ENCODE data around the gene PHTF1.
"Not testable (repeated sequence)": the region's sequence is repeated elsewhere in the genome, so short reads cannot be mapped to it uniquely, and the experiment has no call there.

Gene PHTF1

DNA sequence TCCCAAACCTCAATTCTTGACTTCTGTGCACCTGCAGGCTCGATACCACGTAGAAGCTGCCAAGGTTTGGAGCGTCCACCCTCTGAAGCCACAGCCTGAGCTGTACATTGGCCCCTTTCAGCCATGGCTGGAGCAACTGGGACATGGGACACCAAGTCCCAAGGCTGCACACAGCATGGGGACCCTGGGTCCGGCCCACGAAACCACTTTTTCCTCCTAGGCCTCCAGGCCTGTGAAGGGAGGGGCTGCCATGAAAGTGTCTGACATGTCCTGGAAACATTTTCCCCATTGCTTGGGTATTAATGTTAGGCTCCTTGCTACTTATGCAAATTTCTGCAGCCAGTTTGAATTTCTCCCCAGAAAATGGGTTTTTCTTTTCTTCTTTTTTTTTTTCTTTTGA is 40.7 kb downstream of the PHTF1 start:
- DNase-seq (ENCODE audit: low read depth), result not testable (repeated sequence)

DNA sequence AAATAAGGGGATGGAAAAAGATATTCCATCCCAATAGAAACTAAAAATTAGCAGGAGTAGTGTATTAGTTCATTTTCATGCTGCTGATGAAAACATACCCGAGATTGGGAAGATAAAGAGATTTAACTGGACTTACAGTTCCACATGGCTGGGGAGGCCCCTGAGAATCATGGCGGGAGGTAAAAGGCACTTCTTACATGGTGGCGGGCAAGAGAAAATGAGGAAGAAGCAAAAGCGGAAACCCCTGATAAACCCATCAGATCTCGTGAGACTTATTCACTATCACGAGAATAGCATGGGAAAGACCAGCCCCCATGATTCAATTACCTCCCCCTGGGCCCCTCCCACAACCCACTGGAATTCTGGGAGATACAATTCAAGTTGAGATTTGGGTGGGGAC is 41.8 kb downstream of the PHTF1 start:
- DNase-seq (ENCODE audit: low read depth), result not testable (repeated sequence)

DNA sequence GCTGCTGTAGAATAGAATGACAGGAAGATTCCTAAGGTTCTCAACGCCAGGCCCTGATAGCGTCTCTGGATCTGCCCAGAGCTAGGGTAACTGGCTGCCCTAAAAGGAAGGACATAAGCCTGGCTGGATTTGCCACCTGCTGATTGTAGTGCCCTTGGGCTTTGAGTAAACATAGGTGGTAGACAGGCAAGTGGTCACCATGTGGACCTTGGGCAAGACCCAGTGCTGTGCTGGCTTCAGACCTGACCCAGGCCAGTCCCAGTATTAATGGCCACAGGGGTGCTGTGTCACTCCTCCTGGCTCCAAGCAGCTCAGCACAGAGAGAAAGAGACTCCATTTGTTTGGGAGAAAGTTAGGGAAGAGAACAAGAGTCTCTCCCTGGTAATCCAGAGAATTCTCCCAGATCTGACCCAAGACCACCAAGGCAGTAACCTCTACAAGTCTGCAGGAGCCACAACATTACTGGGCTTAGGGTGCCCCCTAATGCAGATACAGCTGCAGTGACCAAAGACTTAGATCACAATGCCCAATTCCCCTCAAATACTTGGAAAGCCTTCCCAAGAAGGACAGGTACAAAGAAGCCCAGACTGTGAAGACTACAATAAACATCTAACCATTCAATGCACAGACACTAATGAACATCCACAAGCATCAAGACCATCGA is 44.5 kb downstream of the PHTF1 start:
- DNase-seq (ENCODE audit: low read depth), result no peak

DNA sequence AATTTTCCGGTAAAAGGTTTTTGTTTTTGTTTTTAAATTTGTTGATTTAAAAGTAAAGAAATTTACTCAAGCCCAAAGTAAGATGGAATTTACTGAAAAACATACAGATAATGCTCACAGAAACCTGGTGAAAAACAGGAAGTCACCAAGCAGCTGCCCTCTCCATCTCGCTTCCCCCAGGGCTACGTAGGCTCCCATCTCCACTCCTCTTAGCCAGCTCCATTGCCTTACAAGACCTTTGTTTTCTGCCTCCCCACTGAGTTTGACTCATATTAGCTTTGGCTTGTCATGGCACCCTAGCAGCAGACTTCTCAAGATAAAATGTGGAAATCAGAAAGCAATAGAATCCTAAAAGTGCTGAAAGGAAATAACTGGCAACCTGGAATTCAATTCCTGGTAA is 57.9 kb downstream of the PHTF1 start:
- no peak for DNase-seq (ENCODE audit: low read depth)

DNA sequence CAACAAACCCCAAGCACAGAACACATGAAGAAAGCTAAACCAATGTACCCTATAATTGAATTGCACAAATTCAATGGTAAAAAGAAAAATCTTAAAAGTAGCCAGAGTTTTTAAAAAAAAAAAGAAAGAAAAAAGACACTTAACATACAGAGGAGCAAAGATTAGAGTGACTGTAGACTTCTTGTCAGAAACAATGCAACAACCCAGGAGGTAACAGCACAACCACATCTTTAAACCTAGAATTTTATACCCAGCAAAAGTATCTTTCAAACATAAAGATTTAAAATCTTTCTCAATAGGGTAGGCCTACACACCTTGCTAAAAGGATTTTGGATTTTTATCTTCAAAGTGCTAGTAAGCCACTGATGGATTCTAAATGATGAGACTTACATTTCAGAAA is 64.4 kb downstream of the PHTF1 start:
- no peak for DNase-seq (ENCODE audit: low read depth)

DNA sequence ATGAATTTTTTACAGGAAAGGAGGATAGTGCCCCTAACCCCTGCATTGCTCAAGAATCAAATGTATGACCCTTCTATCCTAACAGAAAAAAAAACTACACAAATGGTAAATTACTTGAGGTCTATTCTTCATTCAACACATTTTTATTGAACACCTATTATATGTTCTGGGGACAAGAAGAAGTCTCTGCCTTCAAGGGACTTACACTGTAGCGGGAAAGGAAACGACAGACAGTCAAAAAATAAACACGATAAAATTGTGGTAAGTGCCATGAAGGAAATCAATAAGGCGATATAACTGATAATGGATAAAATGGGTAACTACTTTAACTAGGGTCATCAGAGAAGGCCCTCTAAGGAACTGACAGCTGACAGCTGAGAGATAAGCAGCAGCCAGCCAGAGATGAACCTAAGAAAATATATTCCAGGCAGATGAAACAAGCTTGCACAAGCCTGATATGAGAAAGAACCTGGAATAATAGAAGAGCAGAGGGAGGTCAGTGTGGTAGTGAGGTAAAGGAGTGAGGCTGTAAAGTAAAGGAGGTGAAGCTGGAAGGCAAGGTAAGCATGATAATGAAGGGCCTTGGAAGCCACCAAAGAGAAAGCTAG is 66.4 kb downstream of the PHTF1 start:
- no peak for DNase-seq (ENCODE audit: low read depth)

DNA sequence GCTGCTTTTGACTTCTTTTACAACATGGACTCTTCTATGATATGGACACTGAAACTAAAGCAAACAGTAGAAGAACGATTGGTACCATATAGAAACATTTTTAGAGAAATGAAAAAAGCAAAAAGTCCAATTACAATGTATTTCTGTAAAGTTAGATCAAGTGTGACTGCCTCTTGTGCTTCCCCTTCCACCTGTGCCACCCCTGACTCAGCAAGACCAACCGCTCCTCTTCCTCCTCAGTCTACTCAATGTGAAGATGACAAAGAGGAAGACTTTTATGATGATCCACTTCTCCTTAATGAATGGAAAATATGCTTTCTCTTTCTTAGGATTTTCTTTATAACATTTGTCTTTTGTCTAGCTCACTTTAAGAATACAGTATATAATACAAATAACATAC is 66.9 kb downstream of the PHTF1 start:
- DNase-seq (ENCODE audit: low read depth), result no peak

DNA sequence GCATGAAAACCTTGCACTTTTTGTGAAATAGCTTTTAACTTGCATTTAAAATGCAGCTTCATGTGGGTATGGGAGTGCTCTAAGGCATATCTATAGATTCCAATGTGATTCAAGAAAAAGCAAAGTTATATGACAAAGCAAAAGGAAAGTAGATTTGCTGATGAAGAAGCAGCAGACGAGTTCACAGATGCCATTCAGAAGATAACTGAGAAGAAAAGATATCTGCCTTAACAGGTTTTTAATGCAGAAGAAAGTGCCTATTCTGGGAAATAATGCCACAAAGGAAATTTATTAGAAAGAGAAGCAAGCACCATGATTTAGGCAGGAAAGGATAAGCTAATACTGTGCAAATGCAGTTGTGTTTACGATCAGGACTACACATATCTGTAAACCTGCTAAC is 68.1 kb downstream of the PHTF1 start:
- DNase-seq (ENCODE audit: low read depth), result no peak

DNA sequence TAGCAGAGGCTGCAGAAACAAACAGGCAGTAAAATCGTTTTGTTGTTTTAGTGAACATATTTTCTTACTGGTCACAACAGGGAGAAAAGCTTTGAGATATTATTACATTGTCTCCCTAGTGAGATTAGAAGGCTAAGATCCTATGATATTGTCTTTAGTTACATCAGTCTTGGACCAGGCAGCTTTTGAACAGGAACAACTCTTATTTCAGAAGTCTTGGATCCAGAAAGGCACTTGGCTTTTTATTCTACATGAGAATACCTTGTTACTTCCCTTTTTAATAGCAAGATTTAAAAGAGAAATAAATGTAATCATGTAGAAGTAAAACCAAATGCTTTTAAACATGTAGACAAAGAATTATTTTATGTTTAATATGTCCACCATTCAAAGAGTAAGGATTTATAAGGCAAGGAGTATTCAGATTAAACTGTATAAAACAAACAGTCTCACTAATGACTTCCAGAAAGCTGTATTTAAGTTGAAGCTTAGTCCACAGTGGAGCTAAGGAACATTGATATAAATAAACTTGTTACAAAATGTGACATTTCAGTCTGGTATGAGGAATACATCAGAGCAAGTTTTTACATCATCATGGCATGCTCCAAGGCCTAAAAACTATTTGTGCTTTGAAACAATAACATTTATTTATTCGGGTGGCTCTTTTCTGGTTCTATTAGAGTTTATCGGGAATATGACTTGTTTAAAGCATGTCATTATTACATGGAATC is 72.2 kb downstream of the PHTF1 start:
- no peak for DNase-seq (ENCODE audit: low read depth)

DNA sequence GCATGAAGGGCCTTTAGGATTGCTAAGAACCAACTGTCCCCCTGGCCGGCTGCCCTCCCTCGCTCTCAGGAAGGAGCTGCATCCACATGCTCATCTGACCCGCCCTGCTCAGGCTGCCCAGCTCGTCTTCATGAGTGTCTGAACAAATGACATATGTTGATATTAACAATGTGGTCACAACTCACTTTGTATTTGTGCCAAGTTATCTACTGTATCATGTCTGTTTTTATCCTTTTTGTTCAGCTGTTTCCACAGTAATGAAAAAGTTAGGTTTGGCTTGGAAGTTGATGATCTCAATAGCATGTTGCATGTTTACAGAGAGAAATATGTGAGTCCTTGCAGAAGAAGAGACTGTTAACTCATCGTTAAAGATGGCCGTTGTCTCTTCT is 75.1 kb downstream of the PHTF1 start:
- DNase-seq (ENCODE audit: low read depth), result no peak

DNA sequence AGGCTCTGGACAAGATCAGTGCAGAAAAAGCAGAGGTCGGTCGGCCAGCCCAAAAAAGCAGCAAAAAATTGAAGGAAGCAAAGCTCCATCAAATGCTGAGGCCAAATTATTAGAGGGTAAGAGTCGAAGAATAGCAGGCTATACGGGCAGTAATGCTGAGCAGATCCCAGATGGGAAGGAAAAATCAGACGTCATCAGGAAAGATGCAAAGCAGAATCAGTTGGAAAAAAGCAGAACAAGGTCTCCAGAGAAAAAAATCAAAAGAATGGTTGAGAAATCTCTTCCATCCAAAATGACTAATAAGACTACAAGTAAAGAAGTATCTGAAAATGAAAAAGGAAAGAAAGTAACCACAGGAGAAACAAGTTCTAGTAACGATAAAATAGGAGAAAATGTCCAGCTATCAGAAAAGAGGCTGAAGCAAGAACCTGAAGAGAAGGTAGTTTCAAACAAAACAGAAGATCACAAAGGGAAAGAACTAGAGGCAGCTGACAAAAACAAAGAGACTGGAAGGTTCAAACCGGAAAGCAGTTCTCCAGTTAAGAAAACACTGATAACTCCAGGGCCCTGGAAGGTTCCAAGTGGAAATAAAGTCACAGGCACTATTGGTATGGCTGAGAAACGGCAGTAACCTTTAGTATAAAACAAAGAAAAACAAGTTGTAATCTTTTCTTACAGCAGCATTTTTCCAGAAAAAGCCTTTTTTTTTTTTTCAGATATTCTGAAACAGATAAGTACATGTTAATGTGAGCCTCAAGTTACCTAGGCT is 75.7 kb downstream of the PHTF1 start:
- no peak for DNase-seq (ENCODE audit: low read depth)

DNA sequence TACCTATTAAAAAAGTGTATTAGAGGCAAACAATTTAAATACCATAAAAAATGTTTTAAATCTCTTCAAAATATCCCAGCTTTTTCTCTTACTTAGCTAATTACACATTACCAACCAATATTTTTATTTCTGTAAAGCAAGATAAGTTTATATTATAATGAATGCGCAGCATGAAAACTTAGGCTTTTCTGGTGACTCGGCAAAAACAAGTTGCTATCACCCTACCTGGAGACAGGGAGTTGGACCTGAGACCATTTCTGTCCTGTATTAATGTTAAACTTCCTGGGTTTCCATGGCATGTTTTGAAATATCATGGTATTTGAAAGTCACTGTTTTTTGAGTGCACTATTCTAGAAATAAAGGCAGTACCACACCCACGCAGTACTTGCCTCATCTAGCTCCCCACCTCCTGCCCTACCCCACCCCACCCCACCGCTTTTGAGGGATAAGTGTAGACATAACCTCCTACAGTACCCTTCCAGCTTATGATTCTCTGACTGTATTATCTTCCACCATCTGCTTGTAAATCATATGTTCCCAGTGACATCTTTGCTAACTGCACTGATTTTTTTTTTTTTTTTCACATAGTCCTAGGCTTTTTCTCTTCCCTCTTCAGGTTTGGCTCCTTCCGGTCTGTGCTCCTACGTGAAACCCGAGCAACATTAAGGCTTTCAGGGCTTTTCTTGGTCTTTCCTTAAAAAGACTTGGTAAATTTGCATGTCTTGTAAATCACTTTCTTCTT is 77.5 kb downstream of the PHTF1 start:
- DNase-seq (ENCODE audit: low read depth), result no peak

DNA sequence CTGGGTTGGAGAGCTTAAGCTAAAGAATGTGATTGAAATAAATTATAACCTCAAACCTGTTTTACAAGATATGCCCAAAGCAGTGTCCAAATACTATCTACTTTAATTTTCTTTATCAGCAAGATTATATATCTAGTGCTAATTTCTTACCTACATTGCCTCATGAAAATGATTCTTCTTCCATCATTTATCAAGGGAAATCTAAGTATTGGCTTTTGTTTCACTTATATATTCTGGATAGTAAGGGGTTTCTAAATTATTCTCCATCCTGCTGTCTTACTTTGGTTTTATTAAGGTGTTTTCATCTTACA is 81.2 kb downstream of the PHTF1 start:
- no peak for DNase-seq (ENCODE audit: low read depth)

DNA sequence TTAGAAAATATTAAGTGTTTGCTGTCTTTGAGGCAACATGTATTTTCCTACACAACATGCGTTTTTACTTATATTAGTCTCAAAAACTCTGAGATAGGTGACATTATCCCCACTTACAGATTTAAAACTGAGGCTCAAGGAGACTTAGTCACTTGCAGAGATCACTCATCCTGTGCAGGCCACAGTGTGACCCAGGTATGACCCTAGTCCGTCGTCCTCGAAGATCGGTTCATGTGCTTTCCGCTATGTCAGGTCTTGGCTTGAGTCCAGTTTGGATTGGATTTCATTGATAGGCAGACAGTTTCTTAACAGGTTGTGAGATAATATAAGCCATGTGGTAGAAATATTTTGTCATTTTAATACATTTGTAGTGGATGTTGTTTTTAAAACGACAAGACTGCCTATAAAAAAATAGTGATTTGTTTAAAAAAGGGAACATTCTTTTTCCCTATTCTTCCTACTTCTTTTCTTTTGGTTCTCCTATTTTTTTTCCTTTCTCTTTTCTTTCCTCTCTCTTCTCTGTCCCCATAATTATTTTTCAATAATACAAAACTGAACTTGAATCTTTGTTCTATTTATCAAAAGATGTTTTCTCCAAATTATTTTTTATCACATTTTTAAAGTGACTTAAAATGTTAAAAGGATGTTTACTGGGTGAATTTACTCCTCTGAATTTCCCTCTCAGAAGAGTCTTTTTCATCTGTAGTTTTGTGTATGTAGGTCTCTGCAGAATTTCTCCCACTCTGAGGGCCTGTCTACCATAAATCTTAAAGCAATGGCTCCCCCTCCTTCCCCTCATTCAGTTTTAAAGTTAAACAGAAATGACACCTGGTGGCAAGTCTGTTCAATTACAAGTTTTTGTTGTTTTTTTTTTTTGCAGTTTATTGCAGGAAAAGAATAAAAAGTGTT is 81.8 kb downstream of the PHTF1 start:
- DNase-seq (ENCODE audit: low read depth), result no peak

DNA sequence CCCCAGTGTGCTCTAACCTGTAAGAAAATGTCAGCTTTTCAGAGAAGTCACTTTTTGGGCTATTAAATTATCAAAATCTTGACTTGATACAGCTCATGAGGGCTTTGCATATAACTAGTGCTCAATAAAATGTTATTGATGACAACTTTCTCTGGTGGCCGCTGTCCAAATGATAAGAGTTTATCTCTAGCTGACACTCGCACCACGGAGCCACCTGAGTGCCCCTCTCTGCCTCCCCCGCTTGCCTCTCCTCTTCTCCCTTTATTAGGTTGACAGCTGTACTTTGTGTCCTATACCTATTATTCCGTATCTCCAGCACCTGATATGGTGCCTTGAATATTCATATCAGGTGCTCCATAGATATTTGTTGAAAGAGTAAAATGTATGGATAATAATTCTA is 82.8 kb downstream of the PHTF1 start:
- no peak for DNase-seq (ENCODE audit: low read depth)

DNA sequence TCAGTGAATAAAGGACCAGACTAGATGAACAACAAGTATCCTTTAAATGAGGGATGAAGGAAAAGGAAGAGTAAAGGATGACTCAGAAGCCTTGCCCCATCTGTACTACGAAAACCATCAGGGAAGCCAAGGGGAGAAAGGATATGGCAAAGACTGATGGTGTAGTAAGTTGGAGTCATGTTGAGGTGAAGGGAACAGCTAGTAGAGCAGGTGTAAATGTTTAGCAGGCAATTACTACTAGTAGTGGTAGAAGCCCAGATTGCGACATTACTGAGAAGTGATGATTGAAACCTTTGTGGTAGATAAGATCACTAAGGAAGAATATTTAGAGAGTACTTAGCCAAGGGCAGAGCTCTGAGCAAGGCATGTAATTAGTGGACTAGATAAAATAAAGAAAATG is 84.0 kb downstream of the PHTF1 start:
- DNase-seq (ENCODE audit: low read depth), result no peak

DNA sequence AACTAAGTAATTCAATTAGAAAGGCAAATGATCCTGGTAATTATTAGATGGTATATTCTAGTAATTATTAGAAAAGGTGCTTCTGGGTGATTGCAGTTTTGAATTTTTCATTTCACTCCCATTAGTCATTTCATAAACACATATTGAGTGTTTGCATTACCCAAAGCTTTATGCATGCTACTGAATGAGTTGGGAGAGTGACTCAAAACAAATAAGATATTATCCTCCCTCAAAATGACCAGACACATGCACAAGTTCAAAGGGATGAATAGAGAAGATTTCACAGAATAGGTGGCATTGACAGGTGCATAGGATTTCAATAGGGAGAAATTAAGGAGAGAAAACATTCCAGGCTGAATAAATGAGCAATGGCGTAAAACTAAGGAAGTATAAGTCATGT is 84.7 kb downstream of the PHTF1 start:
- DNase-seq (ENCODE audit: low read depth), result no peak

DNA sequence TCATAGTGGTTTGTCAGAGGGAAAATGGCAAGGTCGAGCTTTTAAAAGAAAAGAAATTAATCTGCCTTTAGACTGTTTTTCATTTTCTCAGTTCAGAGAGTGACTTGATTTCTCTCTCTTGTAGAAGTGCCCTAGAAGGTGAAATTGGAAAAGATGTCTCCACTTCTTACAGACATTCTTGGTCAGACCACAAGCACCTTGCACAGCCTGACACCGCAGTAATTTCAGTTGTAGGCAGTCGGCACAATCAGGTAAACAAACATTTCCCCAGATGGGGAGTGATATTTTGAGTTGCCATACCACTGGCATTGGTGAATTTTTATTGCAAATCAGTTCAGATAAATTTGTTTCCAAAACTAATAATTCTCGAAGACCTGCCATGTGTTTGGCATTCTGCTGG is 86.8 kb downstream of the PHTF1 start:
- no peak for DNase-seq (ENCODE audit: low read depth)

DNA sequence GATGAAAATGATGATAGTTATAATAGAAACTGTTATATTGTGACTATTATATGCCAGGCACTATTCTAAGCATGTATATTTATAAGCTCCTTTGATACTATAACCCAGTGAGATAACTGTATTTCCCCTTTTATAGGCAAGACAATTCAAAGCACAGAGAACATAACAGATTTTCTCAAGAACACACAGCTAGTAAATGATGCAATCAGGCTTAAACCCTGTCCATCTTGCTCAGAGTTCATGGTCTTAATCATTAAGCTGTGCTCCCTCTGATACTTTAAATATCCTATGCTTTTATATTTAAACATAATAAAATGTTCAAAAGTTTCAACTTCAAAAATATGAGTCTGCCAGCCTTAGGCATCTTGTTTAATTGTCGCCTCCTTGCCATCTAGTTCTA is 88.6 kb downstream of the PHTF1 start:
- DNase-seq (ENCODE audit: low read depth), result no peak

DNA sequence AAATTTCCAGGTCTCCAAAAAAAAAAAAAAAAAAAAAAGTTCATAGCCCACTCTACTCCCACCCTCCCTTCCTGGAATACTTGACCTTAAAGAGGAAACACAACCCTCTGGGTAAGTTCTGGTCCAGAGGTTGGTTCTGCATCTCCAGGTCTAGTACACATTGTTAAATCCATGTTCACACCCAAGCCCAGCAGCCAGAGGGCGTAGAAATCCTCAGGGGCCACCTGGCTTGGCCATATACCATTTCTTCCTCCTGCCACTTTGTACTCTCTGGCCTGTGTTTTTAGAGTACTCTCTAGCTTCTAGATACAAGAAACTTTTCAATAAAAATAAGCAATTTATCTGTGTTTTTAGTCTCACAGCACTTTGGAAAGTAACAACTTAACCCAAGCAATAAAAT is 89.3 kb downstream of the PHTF1 start:
- no peak for DNase-seq (ENCODE audit: low read depth)

DNA sequence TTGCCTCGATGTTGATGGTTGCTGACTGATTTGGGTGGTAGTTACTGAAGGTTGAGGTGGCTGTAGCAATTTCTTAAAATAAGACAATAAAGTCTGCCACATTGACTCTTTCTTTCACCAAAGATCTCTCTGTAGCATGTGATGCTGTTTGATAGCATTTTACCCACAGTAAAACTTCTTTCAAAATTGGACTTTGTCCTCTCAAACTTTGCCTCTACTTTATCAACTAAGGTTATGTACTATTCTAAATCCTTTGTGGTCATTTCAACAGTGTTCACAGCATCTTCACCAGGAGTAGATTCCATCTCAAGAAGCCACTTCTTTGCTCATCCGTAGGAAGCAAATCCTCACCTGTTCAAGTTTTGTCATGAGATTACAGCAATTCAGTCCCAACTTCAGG is 93.2 kb downstream of the PHTF1 start:
- no peak for DNase-seq (ENCODE audit: low read depth)

Data from activated T-helper 9 cell treated with anti-CD3 and anti-CD28 coated beads, Interleukin-2, amount 50 U/mL, for 16 hours (primary cell).